Heart left ventricle (tissue), 13 donors: ENCODE measurements around the gene HLA-DMA.

Source experiments
- POLR2A ChIP-seq, 2 donors: fragments of 450-650 bp; IDR thresholded peaks; one replicate each; pipeline ENCODE4 v1.6.1; 2017; ENCODE audit warnings: antibody characterized with exemption in 2 of 2, mild to moderate bottlenecking in 2 of 2, moderate library complexity in 2 of 2
- TF ChIP-seq, protein P1 (sequence below), 12 donors: fragments of 200-600 bp; sonication (generic) in 4 of 12; IDR thresholded peaks; one replicate each; pipeline versions ENCODE4 v1.5.0 to v1.8.0; 2018 to 2022; ENCODE audit warnings: antibody characterized with exemption in 12 of 12, mild to moderate bottlenecking in 5 of 12
- donor health status: ischemic (EF 13 %, LVEDD 7.1; RV severe dilation, severe dysfunction).
- donor health status: DM: no; HTN: yes; CAD: no.
- donor health status: DM: no; HTN: no; CAD: no.
- donor health status: ischemic (EF 25% LVEDD 6.9; RV normal size, moderate dysfunction).
- donor health status: ischemic (EF 25% LVEDD 5.7; RV mildly dilated, moderate dysfunction).
- donor health status: ischemic (EF 35%, LVEDD 5.7; RV mildly dilated, moderate dysfunction).
- donor health status: nonischemic (EF 11% LVEDD 7.7; RV severe dilation, severe dysfunction).
- donor health status: DM: yes; HTN: yes; CAD: no.
- donor health status: PGD.
- donor health status: ischemic (EF 29% LVEDD 5.4; RV normal size, mild dysfunction).
- donor health status: nonischemic (EF 23%, LVEDD 6.1; RV moderate dilation, normal function).

DNA sequence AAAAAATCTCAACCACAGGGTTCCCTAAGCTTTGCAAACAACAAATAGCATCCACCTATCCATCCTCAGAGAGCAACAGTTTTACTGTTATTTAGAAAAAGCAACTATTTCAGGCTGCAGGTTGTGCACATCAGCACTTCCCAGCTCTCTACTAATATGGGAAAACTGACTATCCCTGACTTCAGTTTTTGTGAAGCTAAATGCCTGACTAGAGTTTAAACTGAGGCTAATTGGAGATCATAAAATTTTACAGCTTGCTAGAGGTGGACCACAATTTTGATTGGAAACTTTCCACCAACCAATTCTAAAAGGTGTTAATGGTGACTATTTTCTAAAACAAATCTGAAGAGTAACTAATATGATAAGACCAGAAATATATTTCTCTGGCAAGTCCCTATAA, 48.9 kb downstream of the HLA-DMA start:
- TF ChIP-seq, protein P1, sequence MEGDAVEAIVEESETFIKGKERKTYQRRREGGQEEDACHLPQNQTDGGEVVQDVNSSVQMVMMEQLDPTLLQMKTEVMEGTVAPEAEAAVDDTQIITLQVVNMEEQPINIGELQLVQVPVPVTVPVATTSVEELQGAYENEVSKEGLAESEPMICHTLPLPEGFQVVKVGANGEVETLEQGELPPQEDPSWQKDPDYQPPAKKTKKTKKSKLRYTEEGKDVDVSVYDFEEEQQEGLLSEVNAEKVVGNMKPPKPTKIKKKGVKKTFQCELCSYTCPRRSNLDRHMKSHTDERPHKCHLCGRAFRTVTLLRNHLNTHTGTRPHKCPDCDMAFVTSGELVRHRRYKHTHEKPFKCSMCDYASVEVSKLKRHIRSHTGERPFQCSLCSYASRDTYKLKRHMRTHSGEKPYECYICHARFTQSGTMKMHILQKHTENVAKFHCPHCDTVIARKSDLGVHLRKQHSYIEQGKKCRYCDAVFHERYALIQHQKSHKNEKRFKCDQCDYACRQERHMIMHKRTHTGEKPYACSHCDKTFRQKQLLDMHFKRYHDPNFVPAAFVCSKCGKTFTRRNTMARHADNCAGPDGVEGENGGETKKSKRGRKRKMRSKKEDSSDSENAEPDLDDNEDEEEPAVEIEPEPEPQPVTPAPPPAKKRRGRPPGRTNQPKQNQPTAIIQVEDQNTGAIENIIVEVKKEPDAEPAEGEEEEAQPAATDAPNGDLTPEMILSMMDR (IDR thresholded peaks at IDR 0.05) = no peak
- no peak for TF ChIP-seq POLR2A (IDR thresholded peaks at IDR 0.05)
